Measurements from ENCODE around the gene USH2A. TPM values are rescaled to one million over a fixed set of nuclear protein-coding genes. Genes with fewer than 3 reads are reported as not detected.

USH2A gene
- total RNA-seq, 4 donors from 2014 or later, result under 0.01 to 1.9 (median under 0.01) TPM

- intact Hi-C loops (cut with DNase I), result no loop called here
- H3K27ac ChIP-seq (replicated peaks in 1 of 4), result no peak overlapping the region
- 86% methylated on average over 2 of the region's 2 CpGs for WGBS
- peaks cover 0 to 39% (median 18%) of the 10 kb centered on the region in 4 donors for H3K36me3 ChIP-seq
- TF ChIP-seq POLR2A (IDR thresholded peaks at IDR 0.05; ENCODE audit: low read depth), result no peak
- no peak for TF ChIP-seq CTCF (IDR thresholded peaks at IDR 0.05)
- no peak for TF ChIP-seq EP300 (IDR thresholded peaks at IDR 0.05)
- TF ChIP-seq POLR2AphosphoS5 (IDR thresholded peaks at IDR 0.05), result no peak
- no peak overlapping the region for H3K4me3 ChIP-seq
- H3K27me3 ChIP-seq, result no peaks in the 10 kb centered on the region
- no peaks in the 10 kb centered on the region for H3K9me3 ChIP-seq
- DNase-seq (ENCODE audit: extremely low spot score), result no peak
- H3K4me1 ChIP-seq, result peaks cover 5 to 39% (median 32%) of the 10 kb centered on the region in 4 donors
These were observed 822.0 kb downstream of the USH2A start for GRCh38 chr1:215601276-215601675.

DNA sequence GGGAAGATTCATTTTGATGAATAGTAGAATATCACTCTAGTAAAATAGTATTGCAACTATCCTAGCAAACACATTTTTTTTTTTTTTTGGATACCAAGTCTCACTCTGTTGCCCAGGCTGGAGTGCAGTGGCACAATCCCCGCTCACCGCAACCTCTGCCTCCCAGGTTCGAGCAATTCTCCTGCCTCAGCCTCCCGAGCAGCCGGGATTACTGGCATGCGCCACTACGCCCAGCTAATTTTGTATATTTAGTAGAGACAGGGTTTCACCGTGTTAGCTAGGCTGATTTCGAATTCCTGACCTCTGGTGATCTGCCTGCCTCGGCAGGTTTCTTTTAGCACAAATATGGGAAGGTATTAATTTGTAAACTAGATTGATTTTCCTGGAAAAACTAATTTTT is 822.4 kb downstream of the USH2A start:
- Histone ChIP-seq H3K27me3 (no peaks in the 10 kb centered on the region), H3K36me3 (peaks cover 0 to 41% (median 20%) of the 10 kb centered on the region in 4 donors), H3K4me3 (no peak overlapping the region), H3K4me1 (peaks cover 5 to 35% (median 28%) of the 10 kb centered on the region in 4 donors), H3K27ac (replicated peaks in 1 of 4) (no peak overlapping the region), H3K9me3 (no peaks in the 10 kb centered on the region)
- intact Hi-C loops (cut with DNase I), result no loop called here
- 93% methylated on average over 10 of the region's 10 CpGs for WGBS
- no peak for TF ChIP-seq CTCF (IDR thresholded peaks at IDR 0.05)
- no peak for TF ChIP-seq POLR2AphosphoS5 (IDR thresholded peaks at IDR 0.05)
- no peak for TF ChIP-seq EP300 (IDR thresholded peaks at IDR 0.05)
- no peak for TF ChIP-seq POLR2A (IDR thresholded peaks at IDR 0.05; ENCODE audit: low read depth)
- no peak for DNase-seq (ENCODE audit: extremely low spot score)

- intact Hi-C loops (cut with DNase I), result no loop called here
- Histone ChIP-seq H3K36me3 (peaks cover 0 to 41% (median 20%) of the 10 kb centered on the region in 4 donors), H3K4me1 (peaks cover 5 to 32% (median 25%) of the 10 kb centered on the region in 4 donors), H3K27me3 (no peaks in the 10 kb centered on the region), H3K27ac (replicated peaks in 1 of 4) (no peak overlapping the region), H3K4me3 (no peak overlapping the region), H3K9me3 (no peaks in the 10 kb centered on the region)
- no peak for DNase-seq (ENCODE audit: extremely low spot score)
- no peak for TF ChIP-seq POLR2AphosphoS5 (IDR thresholded peaks at IDR 0.05)
- TF ChIP-seq EP300 (IDR thresholded peaks at IDR 0.05), result no peak
- no peak for TF ChIP-seq POLR2A (IDR thresholded peaks at IDR 0.05; ENCODE audit: low read depth)
- TF ChIP-seq CTCF (IDR thresholded peaks at IDR 0.05), result no peak
These were observed 822.9 kb downstream of the USH2A start for GRCh38 chr1:215600258-215600792.

GRCh38 chr1:215599418-215600074 is 823.7 kb downstream of the USH2A start:
- Histone ChIP-seq H3K27ac (replicated peaks in 1 of 4) (no peak overlapping the region), H3K4me1 (peaks cover 5 to 39% (median 31%) of the 10 kb centered on the region in 4 donors), H3K4me3 (no peak overlapping the region), H3K36me3 (peaks cover 0 to 41% (median 20%) of the 10 kb centered on the region in 4 donors), H3K9me3 (no peaks in the 10 kb centered on the region), H3K27me3 (no peaks in the 10 kb centered on the region)
- intact Hi-C loops (cut with DNase I), result no loop called here
- no peak for DNase-seq (ENCODE audit: extremely low spot score)
- no peak for TF ChIP-seq CTCF (IDR thresholded peaks at IDR 0.05)
- TF ChIP-seq POLR2AphosphoS5 (IDR thresholded peaks at IDR 0.05), result no peak
- TF ChIP-seq EP300 (IDR thresholded peaks at IDR 0.05), result no peak
- no peak for TF ChIP-seq POLR2A (IDR thresholded peaks at IDR 0.05; ENCODE audit: low read depth)
- WGBS, result 58% methylated on average over 3 of the region's 3 CpGs
